ENCODE measurements around the gene SIPA1L3. TPM values are rescaled to one million over a fixed set of nuclear protein-coding genes. Genes with fewer than 3 reads are reported as not detected.

SIPA1L3 gene
- total and polyA plus RNA-seq, 4 donors: 9.6 to 50.5 (median 27.6) TPM

DNA sequence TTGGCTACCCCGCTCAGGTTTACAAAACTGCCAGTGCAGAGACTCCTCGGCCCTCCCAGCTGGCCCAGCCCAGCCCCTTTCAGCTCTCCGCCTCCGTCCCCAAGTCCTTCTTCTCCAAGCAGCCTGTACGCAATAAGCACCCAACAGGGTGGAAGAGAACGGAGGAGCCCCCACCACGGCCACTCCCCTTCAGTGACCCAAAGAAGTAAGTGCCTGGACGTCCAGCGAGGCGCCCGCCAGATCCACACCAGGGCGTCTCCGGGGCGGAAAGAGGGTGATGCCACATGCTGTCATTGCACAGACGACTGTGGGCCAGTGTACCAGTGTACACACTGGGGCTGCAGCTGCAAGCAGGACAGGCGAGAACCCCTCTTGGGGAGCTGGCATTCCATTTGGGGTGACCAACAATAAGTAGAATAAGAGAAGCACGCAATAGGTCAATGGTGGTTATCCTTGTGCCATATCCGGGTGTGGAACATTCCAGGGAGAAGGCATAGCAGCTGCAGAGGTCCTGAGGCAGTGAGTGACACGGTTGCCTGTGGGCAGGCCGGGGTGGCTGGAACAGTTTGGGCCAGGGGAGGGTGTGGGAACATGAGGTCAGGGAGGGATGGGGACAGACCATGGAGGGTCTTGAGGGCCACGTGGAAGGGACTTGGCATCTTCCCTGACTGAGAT lies 275.7 kb downstream of the SIPA1L3 start:
- TF ChIP-seq, protein P1, sequence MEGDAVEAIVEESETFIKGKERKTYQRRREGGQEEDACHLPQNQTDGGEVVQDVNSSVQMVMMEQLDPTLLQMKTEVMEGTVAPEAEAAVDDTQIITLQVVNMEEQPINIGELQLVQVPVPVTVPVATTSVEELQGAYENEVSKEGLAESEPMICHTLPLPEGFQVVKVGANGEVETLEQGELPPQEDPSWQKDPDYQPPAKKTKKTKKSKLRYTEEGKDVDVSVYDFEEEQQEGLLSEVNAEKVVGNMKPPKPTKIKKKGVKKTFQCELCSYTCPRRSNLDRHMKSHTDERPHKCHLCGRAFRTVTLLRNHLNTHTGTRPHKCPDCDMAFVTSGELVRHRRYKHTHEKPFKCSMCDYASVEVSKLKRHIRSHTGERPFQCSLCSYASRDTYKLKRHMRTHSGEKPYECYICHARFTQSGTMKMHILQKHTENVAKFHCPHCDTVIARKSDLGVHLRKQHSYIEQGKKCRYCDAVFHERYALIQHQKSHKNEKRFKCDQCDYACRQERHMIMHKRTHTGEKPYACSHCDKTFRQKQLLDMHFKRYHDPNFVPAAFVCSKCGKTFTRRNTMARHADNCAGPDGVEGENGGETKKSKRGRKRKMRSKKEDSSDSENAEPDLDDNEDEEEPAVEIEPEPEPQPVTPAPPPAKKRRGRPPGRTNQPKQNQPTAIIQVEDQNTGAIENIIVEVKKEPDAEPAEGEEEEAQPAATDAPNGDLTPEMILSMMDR (IDR thresholded peaks at IDR 0.05; ENCODE audit: control extremely low read depth, extremely low read depth): no peak
- no peak for ATAC-seq (ENCODE audit: insufficient read depth, low FRiP score)
- peaks cover 0 to 20% (median 2%) of the 10 kb centered on the region in 4 donors for H3K36me3 ChIP-seq (ENCODE audit: control insufficient read depth in 4 of 4, insufficient read depth in 4 of 4, low read length in 4 of 4)
- no peak for DNase-seq
- H3K9ac ChIP-seq (ENCODE audit: insufficient read depth in 1 of 2, low read length in 2 of 2): no peak overlapping the region
- no peaks in the 10 kb centered on the region for H3K27me3 ChIP-seq (ENCODE audit: control insufficient read depth in 3 of 3, insufficient read depth in 3 of 3, low read length in 2 of 3)
- H3K9me3 ChIP-seq (ENCODE audit: control insufficient read depth in 4 of 4, insufficient read depth in 3 of 4, low read length in 3 of 4): peaks cover 0 to 2% (median 0%) of the 10 kb centered on the region in 4 donors
- WGBS, 2 donors: 91 to 94% methylated on average over 21 of the region's 21 CpGs
- no peak overlapping the region for H3K27ac ChIP-seq (ENCODE audit: low read depth in 1 of 2, low read length in 1 of 2)
- H3K4me3 ChIP-seq: no peak overlapping the region
- H3K4me1 ChIP-seq (ENCODE audit: control insufficient read depth in 5 of 5, insufficient read depth in 5 of 5, low read length in 5 of 5): peaks cover 0 to 14% (median 0%) of the 10 kb centered on the region in 5 donors

DNA sequence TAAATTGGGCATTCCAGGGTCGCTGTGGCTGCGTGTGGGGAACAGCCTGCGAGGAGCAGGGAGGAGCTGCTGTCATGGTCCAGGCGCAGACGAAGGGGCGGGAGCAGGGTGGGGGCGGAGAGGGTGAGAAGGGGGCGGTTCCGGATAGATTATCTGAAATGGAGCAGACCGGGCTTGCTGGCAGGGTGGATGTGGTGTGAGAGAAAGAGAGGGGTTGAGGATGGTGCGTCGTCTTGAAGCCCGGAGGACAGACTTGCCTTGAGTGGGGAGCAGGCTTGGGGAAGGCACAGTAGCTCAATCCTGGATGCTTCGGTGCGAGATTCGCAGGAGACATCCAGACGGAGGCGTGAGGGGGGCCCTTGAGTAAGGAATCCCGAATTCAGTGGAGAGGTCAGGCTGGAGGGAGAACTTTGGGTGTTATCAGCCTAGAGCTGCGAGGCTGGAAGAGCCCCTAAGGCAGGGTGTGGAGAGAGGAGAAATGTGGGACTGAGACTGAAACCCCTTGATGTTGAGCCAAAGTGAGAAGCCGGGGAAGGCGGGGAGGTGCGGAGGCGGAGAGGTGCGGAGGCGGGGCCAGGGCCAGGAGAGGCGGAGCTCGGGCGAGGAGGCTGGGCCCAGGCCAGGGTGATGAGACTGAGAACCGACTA lies 276.4 kb downstream of the SIPA1L3 start:
- DNase-seq: peak; percentile 67 to 77 (median 74)
- H3K4me3 ChIP-seq: no peak overlapping the region

DNA sequence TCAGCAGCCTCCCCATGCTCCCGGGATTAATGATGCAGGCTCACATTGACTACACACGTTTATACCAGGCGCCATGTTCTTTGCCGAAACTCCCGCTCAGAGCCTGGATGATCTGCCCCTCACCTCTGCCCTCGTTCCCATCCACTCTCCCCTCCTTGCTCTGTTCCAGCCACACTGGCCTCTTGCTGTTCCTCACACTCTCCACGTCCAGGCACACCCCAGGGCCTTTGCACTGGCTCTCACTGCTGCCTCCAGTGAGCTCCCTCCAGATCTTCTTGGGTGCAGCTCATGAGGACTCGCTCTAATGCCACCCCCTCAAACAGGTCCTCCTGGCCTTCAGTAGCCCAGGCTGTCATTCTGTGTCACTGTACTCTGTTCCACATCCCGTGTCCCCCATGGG lies 277.8 kb downstream of the SIPA1L3 start:
- Histone ChIP-seq H3K4me1 (ENCODE audit: control insufficient read depth in 5 of 5, insufficient read depth in 5 of 5, low read length in 5 of 5) (peaks cover 0 to 14% (median 0%) of the 10 kb centered on the region in 5 donors), H3K9ac (ENCODE audit: insufficient read depth in 1 of 2, low read length in 2 of 2) (no peak overlapping the region), H3K9me3 (ENCODE audit: control insufficient read depth in 4 of 4, insufficient read depth in 3 of 4, low read length in 3 of 4) (no peaks in the 10 kb centered on the region), H3K4me3 (no peak overlapping the region), H3K36me3 (ENCODE audit: control insufficient read depth in 4 of 4, insufficient read depth in 4 of 4, low read length in 4 of 4) (peaks cover 0 to 20% (median 2%) of the 10 kb centered on the region in 4 donors), H3K27ac (ENCODE audit: low read depth in 1 of 2, low read length in 1 of 2) (no peak overlapping the region), H3K27me3 (ENCODE audit: control insufficient read depth in 3 of 3, insufficient read depth in 3 of 3, low read length in 2 of 3) (no peaks in the 10 kb centered on the region)
- TF ChIP-seq, protein P1 (IDR thresholded peaks at IDR 0.05; ENCODE audit: control extremely low read depth, extremely low read depth): no peak
- DNase-seq (no peak), ATAC-seq (ENCODE audit: insufficient read depth, low FRiP score) (no peak)
- 91 to 95% methylated on average over 9 of the region's 9 CpGs for WGBS, 2 donors

More for the DNA sequence above, 276.4 kb downstream of the SIPA1L3 start:
- Histone ChIP-seq H3K36me3 (ENCODE audit: control insufficient read depth in 4 of 4, insufficient read depth in 4 of 4, low read length in 4 of 4) (peaks cover 0 to 20% (median 2%) of the 10 kb centered on the region in 4 donors), H3K9ac (ENCODE audit: insufficient read depth in 1 of 2, low read length in 2 of 2) (no peak overlapping the region), H3K4me1 (ENCODE audit: control insufficient read depth in 5 of 5, insufficient read depth in 5 of 5, low read length in 5 of 5) (peaks cover 0 to 14% (median 0%) of the 10 kb centered on the region in 5 donors), H3K9me3 (ENCODE audit: control insufficient read depth in 4 of 4, insufficient read depth in 3 of 4, low read length in 3 of 4) (peaks cover 0 to 2% (median 0%) of the 10 kb centered on the region in 4 donors), H3K27ac (ENCODE audit: low read depth in 1 of 2, low read length in 1 of 2) (no peak overlapping the region), H3K27me3 (ENCODE audit: control insufficient read depth in 3 of 3, insufficient read depth in 3 of 3, low read length in 2 of 3) (no peaks in the 10 kb centered on the region)
- TF ChIP-seq, protein P1 (IDR thresholded peaks at IDR 0.05; ENCODE audit: control extremely low read depth, extremely low read depth): no peak
- ATAC-seq (ENCODE audit: insufficient read depth, low FRiP score): no peak
- WGBS, 2 donors: 74 to 86% methylated on average over 30 of the region's 30 CpGs

All from lung (tissue), 12 donors.